Adrenal gland (tissue), 12 donors: ENCODE measurements around the gene DAP3. TPM values are rescaled to one million over a fixed set of nuclear protein-coding genes. Genes with fewer than 3 reads are reported as not detected.
A peak's percentile ranks its signal among the peaks of the same experiment; 100 is the strongest.

Experiments used
- DNase-seq, 7 donors: peaks; one replicate each; pipeline ENCODE4 v3.0.0-alpha.2; 2019 to 2020
- H3K27ac ChIP-seq, 5 donors: fragments of 200-600 bp; sonication (generic) in 4 of 5; 1 replicate in 3 of 5; 2 replicates in 2 of 5; pipeline versions ENCODE4 v1.5.1 to v1.8.0; 2016 to 2020; ENCODE audit warnings: mild to moderate bottlenecking in 1 of 5
- H3K27me3 ChIP-seq: fragments of 200-600 bp; 2 replicates; pipeline ENCODE4 v1.8.0; 2021
- H3K36me3 ChIP-seq, 2 donors: fragments of 200-600 bp; replicated peaks in 1 of 2; 1 replicate in 1 of 2; 2 replicates in 1 of 2; pipeline versions ENCODE4 v1.5.1 to v1.8.0; 2018 to 2022
- H3K4me1 ChIP-seq, 2 donors: fragments of 200-600 bp; replicated peaks in 1 of 2; 1 replicate in 1 of 2; 2 replicates in 1 of 2; pipeline versions ENCODE4 v1.5.1 to v1.8.0; 2018 to 2021
- H3K4me3 ChIP-seq, 4 donors: fragments of 200-600 bp; sonication (generic) in 3 of 4; one replicate each; pipeline ENCODE4 v1.5.1; 2016 to 2018
- H3K9me3 ChIP-seq, 3 donors: fragments of 200-600 bp; sonication (generic) in 1 of 3; replicated peaks in 1 of 3; 1 replicate in 2 of 3; 2 replicates in 1 of 3; pipeline versions ENCODE4 v1.5.1 to v1.8.0; 2016 to 2021
- POLR2A ChIP-seq, 2 donors: fragments of 450-650 bp; IDR thresholded peaks; one replicate each; pipeline ENCODE4 v1.6.1; 2017; ENCODE audit warnings: antibody characterized with exemption in 2 of 2, mild to moderate bottlenecking in 2 of 2, moderate library complexity in 1 of 2
- WGBS, 4 donors: extraction: QIAGEN DNeasy Blood & Tissue Kit in 2 of 4; methylation state at CpG; one replicate each; pipeline versions ENCODE4 v1.1.5 to v1.1.7; 2013 to 2017; 5-methylcytosine and 5-hydroxymethylcytosine counted together
- intact Hi-C, 2 donors: fragments of 100-400 bp; cut with DNase I; formaldehyde crosslinking; loops; one replicate each; pipeline versions ENCODE4 v1.14.1 to v1.15.0; 2022 to 2023
- polyA plus RNA-seq, 3 donors: library from polyadenylated mRNA; stranded (reverse); fragments of 200-250 nt in 2 of 3; fragments of 350-450 nt in 1 of 3; fragmentation: Illumina TruSeq in 1 of 3; extraction: RNeasy Lipid Tissue Mini Kit (QIAGEN cat#74804) in 1 of 3; gene quantifications; one replicate each; pipeline ENCODE4 v1.2.3, GENCODE V29; 2013 to 2014
- total RNA-seq, 9 donors: library from RNA; depleted of rRNA in 4 of 9; stranded (reverse); fragments of >200 nt in 4 of 9; fragments of 120-200 nt in 1 of 9; fragmentation: NEBNext Ultra II Directional in 1 of 9; extraction: Animal tissue kit (Norgen Biotek cat#: 25700) in 1 of 9; gene quantifications; one replicate each; pipeline versions ENCODE4 v1.1.0 to v1.2.4, GENCODE V29; 2013 to 2023
- TF ChIP-seq, protein P1 (sequence below), 6 experiments: fragments of 450-650 bp in 4 of 6; fragments of 200-600 bp in 2 of 6; sonication (generic) in 1 of 6; IDR thresholded peaks; 1 replicate in 5 of 6; 2 replicates in 1 of 6; pipeline versions ENCODE4 v1.5.1 to v1.8.0; 2016 to 2021; ENCODE audit warnings: antibody characterized with exemption in 6 of 6, mild to moderate bottlenecking in 2 of 6, moderate library complexity in 1 of 6
- donor health status: healthy with polysubstance abuse.
- donor health status: Bipolar disorder and iron deficiency.
- donor health status: DM: yes; HTN: yes; CAD: no.
- donor health status: DM: no; HTN: no; CAD: no.
- donor health status: DM: no; HTN: no; CAD: no.
- donor health status: DM: yes; HTN: yes; CAD: no.

DAP3 gene
- total and polyA plus RNA-seq, 12 donors, result 85.4 to 186 (median 115) TPM

DNA sequence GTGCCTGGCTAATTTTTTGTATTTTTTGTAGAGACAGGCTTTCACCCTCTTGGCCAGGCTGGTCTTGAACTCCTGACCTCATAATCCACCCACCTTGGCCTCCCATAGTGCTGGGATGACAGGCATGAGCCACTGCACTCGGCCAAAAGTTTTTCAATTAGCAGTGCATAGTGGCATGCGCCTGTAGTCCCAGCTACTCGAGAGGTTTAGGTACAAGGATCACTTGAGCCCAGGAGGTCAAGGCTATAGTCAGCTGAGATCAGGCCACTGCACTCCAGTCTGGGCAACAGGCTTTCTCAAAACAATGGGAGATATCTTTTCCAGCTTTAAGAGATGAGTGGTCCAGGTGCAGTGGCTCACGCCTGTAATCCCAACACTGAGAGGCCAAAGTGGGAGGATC, 30.8 kb downstream of the DAP3 start:
- intact Hi-C loops, result no loop called here
- DNase-seq, result no peak
- Histone ChIP-seq H3K27ac (no peak overlapping the region), H3K4me3 (no peak overlapping the region), H3K36me3 (peaks cover 0 to 6% of the 10 kb centered on the region in 2 donors), H3K9me3 (no peaks in the 10 kb centered on the region), H3K27me3 (no peaks in the 10 kb centered on the region), H3K4me1 (no peaks in the 10 kb centered on the region)
- 71 to 93% (median 87%) methylated on average over 2 to 4 of the region's 4 CpGs for WGBS, 4 donors
- TF ChIP-seq, protein P1, sequence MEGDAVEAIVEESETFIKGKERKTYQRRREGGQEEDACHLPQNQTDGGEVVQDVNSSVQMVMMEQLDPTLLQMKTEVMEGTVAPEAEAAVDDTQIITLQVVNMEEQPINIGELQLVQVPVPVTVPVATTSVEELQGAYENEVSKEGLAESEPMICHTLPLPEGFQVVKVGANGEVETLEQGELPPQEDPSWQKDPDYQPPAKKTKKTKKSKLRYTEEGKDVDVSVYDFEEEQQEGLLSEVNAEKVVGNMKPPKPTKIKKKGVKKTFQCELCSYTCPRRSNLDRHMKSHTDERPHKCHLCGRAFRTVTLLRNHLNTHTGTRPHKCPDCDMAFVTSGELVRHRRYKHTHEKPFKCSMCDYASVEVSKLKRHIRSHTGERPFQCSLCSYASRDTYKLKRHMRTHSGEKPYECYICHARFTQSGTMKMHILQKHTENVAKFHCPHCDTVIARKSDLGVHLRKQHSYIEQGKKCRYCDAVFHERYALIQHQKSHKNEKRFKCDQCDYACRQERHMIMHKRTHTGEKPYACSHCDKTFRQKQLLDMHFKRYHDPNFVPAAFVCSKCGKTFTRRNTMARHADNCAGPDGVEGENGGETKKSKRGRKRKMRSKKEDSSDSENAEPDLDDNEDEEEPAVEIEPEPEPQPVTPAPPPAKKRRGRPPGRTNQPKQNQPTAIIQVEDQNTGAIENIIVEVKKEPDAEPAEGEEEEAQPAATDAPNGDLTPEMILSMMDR (IDR thresholded peaks at IDR 0.05), result no peak
- no peak for TF ChIP-seq POLR2A (IDR thresholded peaks at IDR 0.05)

GRCh38 chr1:155725142-155725541, 36.3 kb downstream of the DAP3 start:
- 98 to 99% (median 98%) methylated on average over 3 of the region's 3 CpGs for WGBS, 4 donors
- no peak overlapping the region for H3K27ac ChIP-seq
- intact Hi-C loops, result no loop called here
- peaks cover 0 to 5% of the 10 kb centered on the region in 2 donors for H3K4me1 ChIP-seq
- H3K27me3 ChIP-seq, result no peaks in the 10 kb centered on the region
- DNase-seq, result no peak
- no peaks in the 10 kb centered on the region for H3K9me3 ChIP-seq
- no peak for TF ChIP-seq POLR2A (IDR thresholded peaks at IDR 0.05)
- TF ChIP-seq, protein P1 (IDR thresholded peaks at IDR 0.05), result no peak
- H3K36me3 ChIP-seq, result peaks cover 0 to 29% of the 10 kb centered on the region in 2 donors
- H3K4me3 ChIP-seq, result no peak overlapping the region

- intact Hi-C loops, result no loop called here
- 59 to 64% (median 61%) methylated on average over 12 of the region's 12 CpGs for WGBS, 4 donors
- Histone ChIP-seq H3K27ac (peak overlapping the region in 1 of 5 donors; percentile 9), H3K4me1 (peaks cover 0 to 5% of the 10 kb centered on the region in 2 donors), H3K36me3 (peaks cover 0 to 37% of the 10 kb centered on the region in 2 donors), H3K4me3 (no peak overlapping the region), H3K27me3 (no peaks in the 10 kb centered on the region), H3K9me3 (no peaks in the 10 kb centered on the region)
- DNase-seq, result peak; percentile 51 to 85 (median 71)
- TF ChIP-seq POLR2A (IDR thresholded peaks at IDR 0.05), result no peak
- TF ChIP-seq, protein P1 (IDR thresholded peaks at IDR 0.05), result peak; percentile 49 to 76 (median 64)
Measured at GRCh38 chr1:155729031-155729898, 40.4 kb downstream of the DAP3 start.

DNA sequence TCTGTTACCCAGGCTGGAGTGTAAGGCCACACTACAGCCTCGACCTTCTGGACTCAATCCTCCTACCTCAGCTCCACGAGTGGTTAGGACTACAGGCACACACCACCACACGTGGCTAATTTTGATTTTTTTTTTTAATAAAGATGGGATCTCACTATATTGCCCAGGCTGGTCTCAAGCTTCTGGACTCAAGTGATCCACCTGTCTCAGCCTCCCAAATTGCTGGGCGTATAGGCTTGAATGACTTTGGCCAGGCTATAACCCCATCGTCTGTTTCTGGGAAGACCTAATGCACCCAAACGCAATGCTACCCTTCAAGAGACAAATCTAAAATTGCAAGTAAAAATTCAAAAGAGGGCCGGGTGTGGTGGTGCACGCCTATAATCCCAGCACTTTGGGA, 52.1 kb downstream of the DAP3 start:
- 87 to 91% (median 88%) methylated on average over 8 of the region's 8 CpGs for WGBS, 4 donors
- DNase-seq, result peak in 1 of 7 donors; percentile 23
- Histone ChIP-seq H3K4me3 (no peak overlapping the region), H3K4me1 (peaks cover 0 to 3% of the 10 kb centered on the region in 2 donors), H3K27ac (no peak overlapping the region), H3K9me3 (no peaks in the 10 kb centered on the region), H3K27me3 (no peaks in the 10 kb centered on the region), H3K36me3 (peaks cover 0 to 29% of the 10 kb centered on the region in 2 donors)
- intact Hi-C loops, result no loop called here
- TF ChIP-seq, protein P1 (IDR thresholded peaks at IDR 0.05), result no peak
- TF ChIP-seq POLR2A (IDR thresholded peaks at IDR 0.05), result no peak
